GM18909 (cell line): ENCODE data around the gene FOXP1.

ENCODE experiments used
- ATAC-seq: cut with Tn5 transposase; IDR thresholded peaks from one replicate; pipeline ENCODE4 v1.9.1; 2021; ENCODE audit warnings: mild to moderate bottlenecking; ENCODE audit not compliant: unreplicated experiment, poor library complexity

FOXP1 gene

DNA sequence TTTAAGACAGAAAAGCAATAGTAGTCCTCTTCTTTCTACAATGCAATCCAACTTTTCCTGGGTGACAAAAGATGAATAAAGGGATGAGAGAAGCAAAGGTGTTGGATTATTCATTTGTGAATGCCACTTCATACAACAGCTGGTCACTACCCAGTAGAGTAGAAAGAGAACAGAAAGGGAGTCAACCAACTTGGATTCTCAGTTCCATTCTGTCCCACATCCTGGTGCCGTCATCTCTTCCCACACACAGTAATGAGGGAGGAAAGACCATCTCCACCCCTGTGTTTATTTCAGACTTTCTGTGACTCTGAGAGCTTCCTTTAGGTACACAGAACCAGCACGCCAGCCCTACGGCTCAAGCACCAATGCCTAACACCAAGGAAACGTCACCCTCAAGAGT is 71.0 kb downstream of the FOXP1 start:
- no peak for ATAC-seq

DNA sequence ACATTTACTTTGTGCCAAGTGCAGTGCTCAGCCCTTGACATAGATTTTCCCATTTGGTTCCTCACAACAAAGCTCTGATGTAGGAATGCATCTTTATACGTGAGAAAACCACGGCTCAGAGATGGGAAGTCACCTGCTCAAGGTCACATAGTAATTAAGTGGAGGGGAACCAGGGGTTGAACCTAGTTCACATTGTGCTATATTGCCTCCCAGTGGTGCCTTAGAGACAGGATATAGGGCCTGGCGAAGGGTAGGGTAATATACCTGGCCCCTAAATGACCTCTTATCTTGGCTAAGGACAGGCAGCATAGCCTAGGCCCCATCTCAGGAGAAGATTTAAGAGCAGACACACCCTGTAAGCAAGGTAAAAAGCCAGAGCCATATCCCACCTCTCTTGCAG is 71.5 kb downstream of the FOXP1 start:
- peak; percentile 74 for ATAC-seq

DNA sequence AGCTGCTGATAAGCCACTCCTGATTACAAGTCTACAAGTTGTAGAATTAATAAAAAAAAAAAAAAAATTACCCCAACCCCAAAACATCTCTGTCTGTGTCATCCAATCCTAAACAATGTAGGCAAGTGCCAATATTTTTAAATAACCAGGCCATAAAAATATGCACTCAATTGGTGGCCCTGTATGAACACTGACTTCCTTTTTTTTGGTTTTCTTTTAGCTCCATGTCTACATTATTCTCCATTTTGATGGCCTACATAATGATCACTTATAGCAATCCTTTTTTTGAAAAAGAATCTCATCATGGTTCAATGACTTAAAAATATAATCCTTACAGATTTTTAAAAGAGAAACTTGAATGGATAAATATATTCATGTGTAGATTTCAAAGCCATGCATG is 72.1 kb downstream of the FOXP1 start:
- no peak for ATAC-seq

DNA sequence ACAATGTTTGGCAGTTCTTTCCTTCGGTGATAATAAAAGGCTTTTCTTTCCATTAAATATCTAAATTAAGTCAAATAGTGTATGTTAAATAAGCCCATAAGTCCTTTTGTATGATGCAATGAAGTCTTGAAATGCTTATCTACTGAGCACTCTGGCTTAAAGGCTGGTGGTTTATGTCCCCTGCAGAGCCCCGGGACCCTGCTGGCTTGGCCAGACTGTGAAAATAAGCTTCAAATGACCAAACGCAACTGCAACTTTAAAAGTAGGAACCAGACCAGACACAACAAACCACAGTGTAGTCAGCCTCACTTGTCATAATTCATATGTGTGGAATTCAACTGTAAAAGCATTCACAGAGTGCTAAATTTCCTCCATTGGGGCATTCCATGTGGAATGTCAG is 72.5 kb downstream of the FOXP1 start:
- no peak for ATAC-seq

DNA sequence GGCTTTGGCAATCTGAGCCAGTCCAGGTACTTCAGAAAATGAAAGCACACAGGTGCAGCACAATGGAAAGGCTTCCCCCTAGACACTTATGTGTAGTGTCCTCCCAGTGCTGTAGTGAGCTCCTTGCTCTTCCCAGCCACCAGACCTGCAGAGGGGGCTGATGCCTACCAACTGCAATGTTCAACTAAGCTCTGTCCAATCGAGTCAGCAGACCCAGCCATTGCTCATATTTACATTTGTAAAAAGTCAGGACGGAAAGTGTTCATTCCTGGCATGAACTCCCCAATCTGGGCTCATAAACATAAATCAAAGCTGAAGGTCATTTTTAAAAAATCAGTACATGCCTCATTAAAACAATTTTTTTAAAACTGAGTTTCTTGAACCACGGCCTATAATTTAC is 73.0 kb downstream of the FOXP1 start:
- ATAC-seq, result no peak

DNA sequence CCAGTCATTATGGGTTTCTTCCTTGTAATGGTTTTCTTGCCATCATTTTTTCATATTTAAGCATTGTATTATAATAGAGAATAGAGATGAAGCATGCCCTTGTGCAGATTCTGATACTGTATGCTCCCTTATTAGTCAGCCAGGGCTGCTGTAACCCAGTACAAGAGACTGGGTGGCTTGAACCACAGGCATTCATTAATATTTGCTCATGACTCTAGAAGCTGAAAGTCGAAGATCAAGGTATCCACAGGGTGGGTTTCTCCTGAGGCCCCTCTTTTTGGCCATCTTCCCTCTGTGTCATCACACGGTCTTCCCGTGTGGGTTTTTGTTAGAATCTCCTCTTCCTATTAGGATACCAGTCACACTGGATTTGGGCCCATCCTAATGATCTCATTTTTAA is 74.5 kb downstream of the FOXP1 start:
- no peak for ATAC-seq

DNA sequence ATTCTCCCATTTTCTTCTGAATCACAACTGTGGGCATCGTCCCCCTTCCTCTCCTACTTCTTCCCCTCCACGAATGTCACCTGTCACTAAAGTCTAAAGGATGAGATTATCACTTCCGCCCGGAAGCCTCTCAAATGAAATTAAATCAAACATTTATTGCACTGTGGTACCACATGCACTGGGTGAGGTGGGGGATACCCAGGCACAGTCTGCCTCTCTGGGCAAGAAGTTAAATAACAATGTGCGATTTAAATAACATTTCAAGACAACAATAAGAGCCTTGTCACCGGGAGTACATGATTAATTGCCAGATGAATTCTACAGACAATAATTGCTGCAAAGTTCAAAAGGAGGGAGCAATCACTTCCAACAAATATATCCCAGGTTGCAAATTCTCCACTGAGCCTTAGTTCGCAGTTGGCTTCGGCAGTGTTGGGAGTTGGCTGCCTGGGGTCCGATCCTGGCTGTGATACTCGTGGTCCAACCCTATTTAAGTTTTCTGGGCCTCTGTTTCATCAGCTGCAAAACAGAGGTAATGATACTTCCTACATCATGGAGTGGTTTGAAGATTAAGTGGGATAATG is 77.7 kb downstream of the FOXP1 start:
- ATAC-seq, result no peak

DNA sequence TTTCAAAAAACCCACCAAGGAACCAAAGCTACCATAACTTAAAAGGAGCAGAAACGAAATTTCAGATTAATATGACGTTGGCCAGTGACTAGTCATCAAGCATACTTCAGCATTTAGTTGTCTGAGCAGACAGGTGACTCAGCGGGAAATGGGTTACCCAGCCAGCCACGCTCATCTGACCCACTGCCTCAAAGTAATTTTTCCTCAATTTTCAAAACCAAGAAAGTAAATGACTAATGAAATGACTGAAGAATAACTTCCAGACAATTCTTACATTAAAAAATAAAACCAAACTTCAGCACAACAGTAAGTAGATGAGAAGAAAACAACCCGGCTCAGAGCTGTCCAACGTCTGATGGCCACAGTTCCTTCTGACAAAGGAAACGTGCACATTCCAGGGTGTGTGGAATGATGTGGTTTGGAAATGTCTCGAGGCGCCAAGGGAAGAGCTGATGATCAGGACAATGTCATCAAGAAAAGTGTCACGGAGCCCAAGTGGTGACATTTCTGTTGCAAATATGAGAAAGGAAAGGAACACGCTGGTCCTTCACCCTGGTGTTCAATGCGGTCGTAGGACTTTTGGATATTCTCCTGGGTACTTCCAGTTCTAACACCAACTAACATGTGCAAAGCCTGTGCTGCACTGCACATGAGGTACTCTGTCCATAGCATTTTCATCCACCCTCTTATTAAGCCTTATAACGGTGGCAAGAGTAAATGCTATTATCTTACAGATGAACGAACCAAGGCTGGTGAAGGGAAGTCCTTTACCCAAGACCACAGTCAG is 79.1 kb downstream of the FOXP1 start:
- no peak for ATAC-seq

DNA sequence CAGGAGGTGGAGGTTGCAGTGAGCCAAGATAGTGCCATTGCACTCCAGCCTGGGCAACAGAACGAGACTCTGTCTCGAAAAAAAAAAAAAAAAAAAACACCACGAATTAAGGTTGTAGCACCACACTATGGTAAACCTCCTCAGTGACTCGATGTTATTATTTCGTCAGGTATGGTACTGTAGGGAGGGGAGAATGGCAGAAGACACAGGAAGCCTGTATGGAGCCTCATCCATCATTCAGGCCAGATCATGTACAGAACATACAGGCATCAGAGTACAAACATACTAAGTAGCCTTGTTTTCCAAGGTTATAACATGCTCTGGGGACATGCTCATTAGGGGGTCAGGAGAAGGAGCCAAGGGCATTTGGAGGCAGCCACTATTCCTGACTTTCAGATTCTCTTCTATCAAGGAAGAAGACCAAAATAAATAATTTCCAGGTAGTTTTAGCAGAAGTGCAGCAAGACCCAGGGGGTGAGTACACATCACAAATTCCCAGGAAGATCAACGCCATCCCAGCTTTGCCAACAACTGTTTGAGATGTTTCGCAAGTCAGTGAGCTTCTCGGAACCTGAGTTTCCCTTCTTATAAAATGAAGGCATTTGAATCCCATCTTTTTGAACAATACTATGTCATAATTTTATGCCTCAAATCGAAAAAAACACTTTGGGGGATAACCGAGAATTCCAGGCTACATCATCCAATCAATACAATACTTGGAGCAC is 79.8 kb downstream of the FOXP1 start:
- no peak for ATAC-seq

DNA sequence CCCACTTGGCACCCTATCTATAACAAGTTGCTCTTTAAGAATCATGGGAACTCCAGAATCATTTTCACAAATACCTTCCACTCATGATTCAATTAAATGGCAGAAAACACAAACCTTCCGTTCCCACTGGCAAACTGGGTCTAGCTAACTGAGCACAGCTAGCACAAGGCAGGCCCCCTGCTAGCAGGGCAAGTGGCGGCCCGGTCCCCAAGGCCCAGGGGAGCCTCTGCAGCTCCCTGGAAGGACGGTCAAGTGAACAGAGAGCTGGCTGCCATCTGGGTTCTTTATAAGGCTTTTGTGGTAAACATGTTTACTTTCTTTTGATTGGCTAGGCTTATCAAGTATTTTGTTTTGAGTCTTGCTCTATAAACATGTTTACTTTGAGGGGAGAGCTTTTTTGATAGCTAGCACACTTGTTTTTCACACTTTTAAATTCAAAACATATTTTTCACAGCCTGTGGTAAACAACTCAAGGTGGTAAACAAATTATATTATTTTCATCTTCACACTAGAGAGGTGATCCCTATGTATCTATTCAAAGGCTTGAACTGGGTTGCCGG is 81.4 kb downstream of the FOXP1 start:
- ATAC-seq, result no peak

DNA sequence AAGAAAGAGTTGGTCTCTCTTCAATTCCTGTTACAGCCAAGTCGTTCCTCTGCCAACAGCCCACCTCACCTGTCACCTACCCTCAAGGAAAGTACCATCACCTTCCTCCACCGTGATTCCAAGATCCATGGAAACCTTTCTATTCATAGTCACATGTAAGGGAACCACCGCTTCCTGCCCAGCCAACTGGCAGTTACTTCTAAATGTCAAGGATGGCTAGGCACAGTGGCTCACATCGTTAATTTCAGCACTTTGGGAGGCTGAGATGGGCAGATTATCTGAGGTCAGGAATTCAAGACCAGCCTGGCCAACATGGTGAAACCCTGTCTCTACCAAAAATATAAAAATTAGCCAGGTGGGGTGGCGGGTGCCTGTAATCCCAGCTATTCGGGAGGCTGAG is 82.8 kb downstream of the FOXP1 start:
- no peak for ATAC-seq

DNA sequence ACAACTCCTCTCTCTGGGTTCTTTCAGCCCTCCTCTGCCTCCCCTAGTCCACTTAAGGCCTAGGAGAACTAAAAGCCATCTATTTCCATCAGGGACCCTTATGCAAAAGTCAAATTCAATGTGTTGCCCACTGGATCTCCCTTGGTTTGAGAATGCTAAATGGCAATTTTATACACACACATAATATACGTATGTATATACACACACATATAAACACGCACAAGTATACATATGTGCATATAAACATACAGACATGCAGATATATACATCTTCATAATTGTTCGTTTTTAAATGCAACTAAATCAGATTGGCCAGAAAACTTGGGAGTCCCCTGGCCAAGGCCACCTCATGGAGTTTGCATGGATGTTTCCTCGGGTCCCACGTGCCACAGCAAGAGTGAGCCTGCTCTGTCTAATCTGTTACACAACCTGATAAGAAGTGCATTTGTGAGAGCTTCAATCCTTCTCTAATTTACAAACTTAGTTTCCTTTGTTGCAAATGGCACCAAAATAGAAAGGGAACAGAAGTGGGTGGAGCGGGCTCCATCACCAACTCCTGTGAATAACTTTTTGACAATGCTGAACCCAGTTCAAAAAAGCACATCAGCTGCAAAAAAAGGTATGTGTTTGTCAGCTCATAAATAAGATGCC is 84.2 kb downstream of the FOXP1 start:
- ATAC-seq, result no peak

DNA sequence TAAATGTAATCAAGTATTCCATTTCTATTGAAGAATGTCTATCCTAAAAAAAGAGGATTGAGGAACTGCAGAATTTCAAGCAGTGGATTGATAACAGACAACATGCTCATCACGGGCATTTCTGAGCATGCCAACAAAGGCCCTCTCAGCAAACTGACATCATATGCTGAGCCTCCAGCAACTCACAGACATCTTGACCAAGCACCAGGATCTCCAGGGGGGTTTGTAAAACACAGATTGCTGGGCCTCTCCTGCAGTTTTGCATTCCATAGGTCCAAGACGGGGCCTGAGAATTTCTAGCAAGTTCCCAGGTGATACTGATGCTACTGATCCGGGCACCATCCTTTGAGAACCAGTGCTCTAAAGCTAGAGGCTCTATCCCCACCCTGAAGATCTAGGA is 85.0 kb downstream of the FOXP1 start:
- no peak for ATAC-seq

DNA sequence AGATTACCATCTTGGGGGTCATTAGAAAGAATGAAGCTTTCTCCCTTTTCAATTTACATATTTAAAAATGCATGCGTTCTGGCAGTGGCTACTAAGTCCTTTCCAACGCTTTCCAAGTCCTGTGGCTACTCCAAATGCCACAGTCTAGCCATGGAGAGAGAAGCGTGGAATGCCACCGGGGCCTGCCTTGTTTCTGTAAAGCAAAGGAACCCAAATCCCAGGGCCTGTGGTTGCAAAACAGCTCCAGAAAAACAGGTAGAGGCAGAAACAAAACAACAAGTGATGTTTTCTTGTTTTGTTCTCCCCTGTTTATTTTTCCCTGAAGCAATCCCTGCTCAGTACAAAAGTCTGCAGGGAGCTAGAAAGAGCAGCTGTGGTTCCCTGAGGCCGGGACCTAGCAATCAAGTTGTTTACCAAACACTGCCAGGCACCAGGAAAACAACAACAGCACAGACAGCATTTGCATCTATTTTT is 85.5 kb downstream of the FOXP1 start:
- no peak for ATAC-seq

DNA sequence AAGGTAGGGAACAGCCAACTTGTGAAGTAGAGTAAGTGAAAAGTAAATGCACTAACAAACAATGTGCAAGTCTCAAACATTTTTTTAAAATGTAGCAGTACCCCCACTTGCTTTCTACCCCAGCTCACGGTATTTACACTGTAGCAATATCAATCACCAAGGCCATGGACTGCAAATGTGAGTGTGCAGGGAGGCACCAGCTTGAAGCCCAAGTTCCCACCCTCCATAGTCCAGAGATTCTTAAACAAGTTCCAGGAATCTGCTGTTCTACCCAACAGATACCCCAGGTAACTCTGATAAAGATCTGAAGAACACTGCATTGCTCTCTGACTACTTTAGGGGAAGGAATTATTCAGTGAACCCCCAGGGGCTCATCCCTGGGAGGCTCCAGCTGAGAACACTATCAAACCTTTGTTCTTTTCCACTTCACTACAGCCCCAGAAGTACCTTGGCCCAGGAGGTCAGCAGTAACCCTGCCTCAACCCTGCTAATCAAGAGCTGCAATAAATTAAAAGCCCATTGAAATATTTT is 86.1 kb downstream of the FOXP1 start:
- no peak for ATAC-seq

DNA sequence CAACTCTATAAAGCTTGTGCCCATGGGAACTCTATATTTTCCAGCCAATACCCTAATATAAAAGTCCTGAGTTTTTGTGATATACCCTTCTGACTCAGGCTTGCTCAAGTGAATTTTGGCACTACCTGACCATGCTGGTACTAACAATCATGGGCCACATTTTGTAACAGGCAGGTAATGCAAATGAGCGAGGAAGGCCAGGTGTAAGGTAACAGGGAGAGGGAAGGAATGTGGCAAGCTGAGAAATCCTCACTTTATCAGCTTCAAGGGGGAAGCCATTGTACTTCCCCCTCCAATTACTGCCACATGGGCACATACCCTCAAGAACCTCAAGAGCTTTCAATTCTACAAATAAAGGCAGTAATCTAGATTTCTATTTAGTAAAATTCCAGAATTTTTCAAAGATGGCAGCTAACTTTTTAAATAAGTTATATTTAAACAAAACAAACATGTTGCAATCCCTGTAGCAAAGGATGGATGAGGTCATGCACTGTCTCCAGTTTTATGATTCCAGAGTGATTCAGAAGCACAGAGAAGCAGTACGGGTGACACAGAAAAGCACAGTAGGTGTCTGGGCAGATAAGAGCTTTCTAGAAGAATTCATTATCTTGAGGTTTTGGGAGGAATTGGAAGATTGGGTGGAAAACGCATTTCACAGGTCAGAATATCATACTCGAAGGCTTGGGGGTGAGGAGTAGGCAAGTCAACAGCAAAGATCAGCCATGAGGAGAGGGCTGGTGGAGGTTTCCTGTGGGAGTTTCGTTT is 87.6 kb downstream of the FOXP1 start:
- no peak for ATAC-seq

DNA sequence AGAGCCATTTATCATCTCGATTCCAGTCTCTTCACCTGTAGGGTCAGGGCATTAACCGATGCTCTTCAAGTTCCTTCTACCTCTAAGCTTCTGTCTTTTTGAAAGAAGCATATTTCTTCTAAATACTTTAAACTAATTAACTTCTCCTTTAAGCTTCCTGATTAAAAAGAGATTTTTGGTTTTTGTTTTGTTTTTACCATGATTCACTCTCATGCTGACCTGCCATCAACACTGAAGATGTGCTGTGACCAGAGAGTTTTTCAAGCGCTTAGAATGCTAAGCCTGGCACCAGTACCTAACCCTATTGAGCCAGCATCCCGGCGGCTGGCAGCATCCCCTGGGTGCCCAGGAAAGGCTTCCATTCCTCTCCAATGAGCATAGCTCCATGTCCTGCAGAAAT is 89.3 kb downstream of the FOXP1 start:
- ATAC-seq, result no peak

DNA sequence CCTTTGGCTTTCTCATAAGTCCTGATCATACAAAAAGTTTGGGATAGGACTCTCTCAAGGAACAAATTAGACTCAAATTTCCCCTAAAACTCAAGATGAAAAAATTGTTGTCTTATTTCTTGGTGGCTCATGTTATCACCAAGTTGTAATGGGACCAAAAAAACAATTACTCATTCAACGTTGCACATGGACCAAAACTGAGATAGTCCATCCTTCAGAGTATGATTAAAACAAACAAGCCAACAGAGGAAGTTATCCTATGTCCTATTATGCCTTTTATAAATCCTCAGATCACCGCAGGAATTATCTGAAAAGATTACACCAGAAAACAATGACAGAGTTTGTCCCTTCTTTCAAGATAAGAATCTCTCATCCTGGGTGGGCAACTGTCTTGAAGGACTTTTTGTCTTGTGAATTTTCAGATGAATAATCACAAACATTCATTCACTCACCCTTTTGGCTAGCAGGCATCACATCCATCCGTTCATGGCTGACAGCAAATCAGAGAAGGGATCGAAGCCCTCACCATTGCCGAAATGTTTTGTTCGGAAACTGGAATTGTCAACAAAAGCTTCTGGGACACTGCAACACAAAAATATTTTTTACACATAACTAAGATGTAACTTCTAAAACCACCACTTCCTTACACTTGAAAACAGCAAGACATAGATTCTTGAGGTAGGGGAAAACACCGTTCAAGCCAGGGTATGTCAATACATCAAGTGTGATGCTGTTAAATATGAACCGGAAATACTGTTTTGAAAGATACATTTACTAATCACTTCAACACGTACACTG is 90.4 kb downstream of the FOXP1 start:
- ATAC-seq, result no peak

DNA sequence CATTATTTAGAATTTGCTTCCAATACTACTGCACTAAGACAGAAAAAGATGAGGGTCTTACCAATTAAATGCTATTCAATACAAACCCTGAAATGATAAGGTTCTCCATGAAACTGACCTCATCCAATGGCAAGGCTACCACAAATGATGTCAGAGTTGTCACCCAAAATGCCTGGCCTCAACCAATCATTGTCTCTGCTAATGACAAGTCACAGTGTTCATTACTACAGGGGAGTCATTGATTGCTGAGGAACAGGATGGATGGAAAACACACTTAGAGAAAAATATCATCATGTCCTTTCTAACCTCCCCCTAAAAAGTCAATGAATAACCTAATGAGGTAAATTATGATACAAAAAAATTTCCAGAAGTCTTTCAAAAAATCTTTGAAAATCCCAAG is 91.0 kb downstream of the FOXP1 start:
- no peak for ATAC-seq
